Peyer's patch (tissue), 4 donors: ENCODE measurements around the gene RSBN1L.
"Not testable (repeated sequence)": the region's sequence is repeated elsewhere in the genome, so short reads cannot be mapped to it uniquely, and the experiment has no call there.

ENCODE experiments used
- CTCF ChIP-seq, 6 experiments: fragments of 450-650 bp in 4 of 6; fragments of 200-600 bp in 2 of 6; sonication (generic) in 1 of 6; IDR thresholded peaks; one replicate each; pipeline ENCODE4 v1.5.1; 2017 to 2019; ENCODE audit warnings: antibody characterized with exemption in 6 of 6, mild to moderate bottlenecking in 3 of 6, moderate library complexity in 1 of 6
- POLR2A ChIP-seq, 2 donors: fragments of 450-650 bp; IDR thresholded peaks; one replicate each; pipeline ENCODE4 v1.5.1; 2017; ENCODE audit warnings: antibody characterized with exemption in 2 of 2, mild to moderate bottlenecking in 2 of 2, moderate library complexity in 2 of 2

GRCh38 chr7:77714931-77715330 lies 18.7 kb downstream of the RSBN1L start:
- not testable (repeated sequence) for TF ChIP-seq CTCF, POLR2A (IDR thresholded peaks at IDR 0.05)
